NCI-H2029 treated with DMSO at 0.1 percent for 48 hours (cell line): ENCODE results near the gene ENAM.

Experiments
- DNase-seq: peaks from one replicate; lab custom pipeline; 2025; lab: John Stamatoyannopoulos, UW

ENAM gene

GRCh38 chr4:70628444-70628843, at the start of gene ENAM:
Gene ENAM, plus strand, starts transcription at chr4:70628744. Its CDS starts 757 bp downstream, at chr4:70629501.
- DNase-seq = no peak

GRCh38 chr4:70581980-70582379, 46.6 kb upstream of the ENAM start:
- DNase-seq = no peak

- peak; percentile 94 for DNase-seq
These were observed 44.4 kb upstream of the ENAM start for GRCh38 chr4:70583952-70584834.

- no peak for DNase-seq
These were observed 41.7 kb upstream of the ENAM start for GRCh38 chr4:70586841-70587240.

- no peak for DNase-seq
These were observed 38.8 kb upstream of the ENAM start for GRCh38 chr4:70589785-70590184.

GRCh38 chr4:70591955-70592582, 36.5 kb upstream of the ENAM start, which contains the start of gene AMBN:
Gene AMBN, plus strand, starts transcription at chr4:70592256. Its CDS starts 103 bp downstream, at chr4:70592359.
- no peak for DNase-seq

GRCh38 chr4:70594196-70594595, 34.3 kb upstream of the ENAM start:
- no peak for DNase-seq

- no peak for DNase-seq
These were observed 28.2 kb upstream of the ENAM start for GRCh38 chr4:70600305-70600704.

- no peak for DNase-seq
These were observed 27.6 kb upstream of the ENAM start for GRCh38 chr4:70600977-70601376.

- DNase-seq = peak; percentile 71
These were observed 27.0 kb upstream of the ENAM start for GRCh38 chr4:70601422-70602039.

- no peak for DNase-seq
These were observed 24.7 kb upstream of the ENAM start for GRCh38 chr4:70603856-70604255.

GRCh38 chr4:70606459-70606858, 22.1 kb upstream of the ENAM start:
- DNase-seq = no peak

- DNase-seq = no peak
These were observed 21.1 kb upstream of the ENAM start for GRCh38 chr4:70607334-70607853.

- DNase-seq = no peak
These were observed 20.2 kb upstream of the ENAM start for GRCh38 chr4:70608324-70608723.

- DNase-seq = no peak
These were observed 15.0 kb upstream of the ENAM start for GRCh38 chr4:70613306-70614183.

- no peak for DNase-seq
These were observed 14.4 kb upstream of the ENAM start for GRCh38 chr4:70614184-70614555.

- DNase-seq = no peak
These were observed 9.3 kb upstream of the ENAM start for GRCh38 chr4:70619288-70619687.

GRCh38 chr4:70619778-70620177, 8.8 kb upstream of the ENAM start:
- no peak for DNase-seq

- no peak for DNase-seq
These were observed 5.2 kb upstream of the ENAM start for GRCh38 chr4:70623323-70623722.

- no peak for DNase-seq
These were observed 4.2 kb upstream of the ENAM start for GRCh38 chr4:70624226-70624793.

GRCh38 chr4:70627620-70628019, 924 bp upstream of the ENAM start:
- DNase-seq = no peak
